DOHH2 (cell line): ENCODE data around the gene FOXK1.

Experiments
- H3F3A ChIP-seq: fragments of 200-600 bp; sonication (generic), shearing (Covaris generic); 2 replicates; pipeline ENCODE4 v1.6.0; 2016; ENCODE audit warnings: antibody characterized with exemption, mild to moderate bottlenecking; ENCODE audit not compliant: control insufficient read depth, insufficient read depth
- H3K27ac ChIP-seq: fragments of 200-600 bp; sonication (generic); 2 replicates; pipeline ENCODE4 v1.5.1; 2014; ENCODE audit warnings: low read depth, mild to moderate bottlenecking, low read length, moderate library complexity
- H3K27me3 ChIP-seq: fragments of 200-600 bp; sonication (generic); 2 replicates; pipeline ENCODE4 v1.6.1; 2014; ENCODE audit warnings: mild to moderate bottlenecking, low read length, mixed read lengths; ENCODE audit not compliant: control insufficient read depth
- H3K36me3 ChIP-seq: fragments of 200-600 bp; sonication (generic); 2 replicates; pipeline ENCODE4 v1.6.1; 2014; ENCODE audit warnings: mild to moderate bottlenecking, low read length, moderate library complexity, mixed read lengths; ENCODE audit not compliant: control insufficient read depth
- H3K4me1 ChIP-seq: fragments of 200-600 bp; sonication (generic); 2 replicates; pipeline ENCODE4 v1.6.1; 2014; ENCODE audit warnings: mild to moderate bottlenecking, low read length, mixed read lengths; ENCODE audit not compliant: control insufficient read depth
- H3K4me2 ChIP-seq: fragments of 200-600 bp; sonication (generic); 2 replicates; pipeline ENCODE4 v1.6.0; 2014; ENCODE audit warnings: mild to moderate bottlenecking, low read length, moderate library complexity
- H3K4me3 ChIP-seq: fragments of 200-600 bp; sonication (generic); 2 replicates; pipeline ENCODE4 v1.5.1; 2014; ENCODE audit warnings: mild to moderate bottlenecking, low read length, mixed read lengths
- H3K79me2 ChIP-seq: fragments of 200-600 bp; sonication (generic); 2 replicates; pipeline ENCODE4 v1.6.1; 2014; ENCODE audit warnings: mild to moderate bottlenecking, low read length, mixed read lengths; ENCODE audit not compliant: control insufficient read depth
- H3K9me2 ChIP-seq: fragments of 200-600 bp; sonication (generic); replicated peaks from 2 replicates; pipeline ENCODE4 v1.6.1; 2014; ENCODE audit warnings: mild to moderate bottlenecking, low read length, mixed read lengths; ENCODE audit not compliant: control insufficient read depth
- H3K9me3 ChIP-seq: fragments of 200-600 bp; sonication (generic); 2 replicates; pipeline ENCODE4 v1.6.1; 2014; ENCODE audit warnings: antibody characterized with exemption, low read length, mixed read lengths; ENCODE audit not compliant: control insufficient read depth, insufficient read depth
- H4K20me1 ChIP-seq: fragments of 200-600 bp; sonication (generic); 2 replicates; pipeline ENCODE4 v1.6.0; 2014; ENCODE audit warnings: low read depth, mild to moderate bottlenecking, antibody characterized with exemption, low read length, moderate library complexity; ENCODE audit not compliant: control insufficient read depth, insufficient read depth
- CTCF ChIP-seq: fragments of 200-600 bp; sonication (generic); IDR thresholded peaks from one replicate; pipeline ENCODE4 v1.5.1; 2014; ENCODE audit warnings: antibody characterized with exemption, mild to moderate bottlenecking, low read depth, low read length; ENCODE audit not compliant: poor library complexity, severe bottlenecking
- EZH2phosphoT487 ChIP-seq: fragments of 200-600 bp; sonication (generic); IDR thresholded peaks from 2 replicates; pipeline ENCODE4 v1.6.1; 2017; ENCODE audit warnings: borderline replicate concordance, mild to moderate bottlenecking, antibody characterized with exemption, low read length, moderate library complexity, mixed read lengths

The FOXK1 gene

DNA sequence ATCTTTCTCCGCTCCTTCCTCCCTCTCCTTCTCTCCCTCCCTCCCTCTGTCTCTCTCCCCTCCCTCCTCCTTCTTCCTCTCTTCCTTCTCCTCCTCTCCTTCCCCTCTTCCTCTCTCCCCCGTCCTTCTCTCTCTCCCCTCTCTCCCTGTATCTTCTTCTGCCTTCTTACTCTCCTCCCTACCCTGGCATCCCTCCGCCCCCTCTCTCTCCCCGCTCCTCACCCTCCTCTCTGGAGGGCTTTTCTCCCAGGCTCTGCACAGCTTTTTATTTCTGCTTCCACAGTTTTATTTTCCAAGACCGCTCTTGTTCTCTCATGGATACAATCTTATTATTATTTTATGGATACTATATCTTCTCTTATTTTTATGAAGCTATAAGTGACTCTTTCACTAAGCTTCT, 125.9 kb downstream of the FOXK1 start:
- H3K4me1 ChIP-seq, result peaks cover 6% of the 10 kb centered on the region
- no peaks in the 10 kb centered on the region for H3F3A ChIP-seq
- no peaks in the 10 kb centered on the region for H4K20me1 ChIP-seq
- no peaks in the 10 kb centered on the region for H3K27me3 ChIP-seq
- H3K9me3 ChIP-seq, result no peaks in the 10 kb centered on the region
- TF ChIP-seq CTCF, result no peak
- no peak overlapping the region for H3K27ac ChIP-seq
- H3K4me2 ChIP-seq, result no peak overlapping the region
- H3K36me3 ChIP-seq, result no peaks in the 10 kb centered on the region
- no peak overlapping the region for H3K4me3 ChIP-seq
- H3K9me2 ChIP-seq, result no peaks in the 10 kb centered on the region
- H3K79me2 ChIP-seq, result no peaks in the 10 kb centered on the region

DNA sequence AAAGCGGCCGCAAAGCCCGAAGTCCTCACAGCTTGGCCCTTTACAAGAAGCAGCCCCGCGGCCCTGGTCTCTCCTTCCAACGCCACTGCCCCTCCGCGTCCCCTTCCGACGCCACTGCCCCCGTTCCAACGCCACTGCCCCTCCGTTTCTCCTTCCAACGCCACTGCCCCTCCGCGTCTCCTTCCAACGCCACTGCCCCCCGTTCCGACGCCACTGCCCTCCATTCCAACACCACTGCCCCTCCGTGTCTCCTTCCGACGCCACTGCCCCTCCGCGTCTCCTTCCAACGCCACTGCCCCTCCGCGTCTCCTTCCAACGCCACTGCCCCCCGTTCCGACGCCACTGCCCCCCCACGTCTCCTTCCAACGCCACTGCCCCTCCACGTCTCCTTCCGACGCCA, 126.5 kb downstream of the FOXK1 start:
- H3K79me2 ChIP-seq, result no peaks in the 10 kb centered on the region
- TF ChIP-seq EZH2phosphoT487, result no peak
- TF ChIP-seq CTCF, result no peak
- no peaks in the 10 kb centered on the region for H4K20me1 ChIP-seq

DNA sequence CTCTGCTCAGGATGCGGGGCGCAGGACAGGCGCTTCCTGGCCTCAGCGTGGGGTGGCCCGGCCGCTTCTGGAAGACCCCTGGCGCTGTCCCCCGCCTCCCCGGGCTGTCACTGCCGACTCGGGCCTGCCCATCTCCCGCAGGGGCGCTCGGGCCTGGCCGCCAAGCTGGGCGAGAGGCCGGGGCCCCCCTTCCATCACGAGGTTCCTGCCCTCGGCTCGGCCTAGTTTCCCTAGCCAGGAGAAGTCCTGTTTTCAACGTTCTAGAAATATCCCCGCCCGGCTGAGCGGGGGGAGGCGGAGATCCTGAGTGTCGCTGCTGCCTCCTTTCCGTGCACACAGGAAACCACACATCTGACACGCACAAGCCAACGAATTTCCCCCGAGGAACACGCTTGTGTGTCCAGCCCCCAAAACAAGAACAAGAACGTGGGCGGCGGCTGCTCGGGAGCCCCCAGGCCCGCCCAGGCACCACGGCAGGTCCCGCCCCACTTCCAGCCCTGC, 127.0 kb downstream of the FOXK1 start:
- no peaks in the 10 kb centered on the region for H3K27me3 ChIP-seq
- H3K4me3 ChIP-seq, result no peak overlapping the region
- H3K9me2 ChIP-seq, result no peaks in the 10 kb centered on the region
- H3K79me2 ChIP-seq, result no peaks in the 10 kb centered on the region
- H3K36me3 ChIP-seq, result no peaks in the 10 kb centered on the region
- no peaks in the 10 kb centered on the region for H3K9me3 ChIP-seq
- H3F3A ChIP-seq, result no peaks in the 10 kb centered on the region
- H3K4me2 ChIP-seq, result peak overlapping the region; percentile 39; the same call in 1 of the 2 replicates
- no peaks in the 10 kb centered on the region for H4K20me1 ChIP-seq
- no peak overlapping the region for H3K27ac ChIP-seq
- TF ChIP-seq CTCF (no peak), EZH2phosphoT487 (no peak)
- H3K4me1 ChIP-seq, result peaks cover 6% of the 10 kb centered on the region

More for the DNA sequence above, 126.5 kb downstream of the FOXK1 start:
- H3K36me3 ChIP-seq, result no peaks in the 10 kb centered on the region
- no peak overlapping the region for H3K27ac ChIP-seq
- no peaks in the 10 kb centered on the region for H3F3A ChIP-seq
- H3K9me3 ChIP-seq, result no peaks in the 10 kb centered on the region
- no peaks in the 10 kb centered on the region for H3K9me2 ChIP-seq
- H3K4me2 ChIP-seq, result no peak overlapping the region
- no peak overlapping the region for H3K4me3 ChIP-seq
- H3K27me3 ChIP-seq, result no peaks in the 10 kb centered on the region
- peaks cover 6% of the 10 kb centered on the region for H3K4me1 ChIP-seq
